ENCODE measurements around the gene SH3RF3.

The SH3RF3 gene

GRCh38 chr2:109456776-109457175, 327.8 kb downstream of the SH3RF3 start:
- no peak for DNase-seq (ENCODE audit: low read depth)
- no peak overlapping the region for H3K4me3 ChIP-seq (ENCODE audit: low read depth, low read length)
- TF ChIP-seq, protein P1, sequence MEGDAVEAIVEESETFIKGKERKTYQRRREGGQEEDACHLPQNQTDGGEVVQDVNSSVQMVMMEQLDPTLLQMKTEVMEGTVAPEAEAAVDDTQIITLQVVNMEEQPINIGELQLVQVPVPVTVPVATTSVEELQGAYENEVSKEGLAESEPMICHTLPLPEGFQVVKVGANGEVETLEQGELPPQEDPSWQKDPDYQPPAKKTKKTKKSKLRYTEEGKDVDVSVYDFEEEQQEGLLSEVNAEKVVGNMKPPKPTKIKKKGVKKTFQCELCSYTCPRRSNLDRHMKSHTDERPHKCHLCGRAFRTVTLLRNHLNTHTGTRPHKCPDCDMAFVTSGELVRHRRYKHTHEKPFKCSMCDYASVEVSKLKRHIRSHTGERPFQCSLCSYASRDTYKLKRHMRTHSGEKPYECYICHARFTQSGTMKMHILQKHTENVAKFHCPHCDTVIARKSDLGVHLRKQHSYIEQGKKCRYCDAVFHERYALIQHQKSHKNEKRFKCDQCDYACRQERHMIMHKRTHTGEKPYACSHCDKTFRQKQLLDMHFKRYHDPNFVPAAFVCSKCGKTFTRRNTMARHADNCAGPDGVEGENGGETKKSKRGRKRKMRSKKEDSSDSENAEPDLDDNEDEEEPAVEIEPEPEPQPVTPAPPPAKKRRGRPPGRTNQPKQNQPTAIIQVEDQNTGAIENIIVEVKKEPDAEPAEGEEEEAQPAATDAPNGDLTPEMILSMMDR (IDR thresholded peaks at IDR 0.05; ENCODE audit: insufficient read depth, low read depth, low read length, missing control alignments) = no peak

DNA sequence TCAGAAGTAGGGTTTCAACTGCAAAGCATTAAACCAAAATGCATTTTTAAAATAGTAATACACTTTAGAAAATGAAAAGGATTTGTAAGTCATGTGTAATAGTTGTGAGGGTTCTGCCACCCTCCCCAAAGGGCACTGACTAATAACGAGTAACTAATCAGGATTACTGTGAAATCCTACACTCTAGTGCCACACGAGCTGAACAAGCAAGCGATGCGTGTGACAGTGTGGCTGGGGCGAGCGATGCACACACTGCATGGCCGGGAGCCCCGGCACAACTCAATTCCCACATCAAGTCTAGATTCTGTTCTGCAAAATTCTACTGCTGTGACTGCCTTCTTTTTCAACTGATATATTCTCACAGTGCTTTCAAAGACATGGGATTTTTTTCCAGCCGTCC, 328.4 kb downstream of the SH3RF3 start:
- TF ChIP-seq, protein P1 (IDR thresholded peaks at IDR 0.05; ENCODE audit: insufficient read depth, low read depth, low read length, missing control alignments) = no peak
- no peak overlapping the region for H3K4me3 ChIP-seq (ENCODE audit: low read depth, low read length)
- peak; percentile 36 for DNase-seq (ENCODE audit: low read depth)

- peak; percentile 38 for DNase-seq (ENCODE audit: low read depth)
- no peak overlapping the region for H3K4me3 ChIP-seq (ENCODE audit: low read depth, low read length)
- TF ChIP-seq, protein P1 (IDR thresholded peaks at IDR 0.05; ENCODE audit: insufficient read depth, low read depth, low read length, missing control alignments) = peak; percentile 2
These were observed 328.8 kb downstream of the SH3RF3 start for GRCh38 chr2:109457794-109458193.

DNA sequence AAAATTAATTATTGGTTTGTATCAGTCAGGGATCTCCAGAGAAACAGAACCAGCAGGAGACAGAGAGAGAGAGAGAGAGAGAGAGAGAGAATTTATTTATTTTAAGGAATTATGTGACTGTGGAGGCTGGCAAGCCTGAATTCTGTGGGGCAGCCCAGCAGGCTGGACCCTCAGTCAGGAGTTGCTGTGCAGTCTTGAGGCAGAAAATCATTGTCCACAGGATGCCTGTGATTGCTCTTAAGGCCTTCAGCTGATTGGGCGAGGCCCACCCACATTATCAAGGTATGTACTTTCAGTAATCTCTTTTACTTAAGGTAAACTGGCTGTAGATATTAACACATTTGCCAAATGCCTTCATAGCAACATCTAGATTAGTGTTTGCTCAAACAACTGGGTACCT, 329.5 kb downstream of the SH3RF3 start:
- DNase-seq (ENCODE audit: low read depth) = no peak
- H3K4me3 ChIP-seq (ENCODE audit: low read depth, low read length) = no peak overlapping the region
- TF ChIP-seq, protein P1 (IDR thresholded peaks at IDR 0.05; ENCODE audit: insufficient read depth, low read depth, low read length, missing control alignments) = no peak

- TF ChIP-seq, protein P1 (IDR thresholded peaks at IDR 0.05; ENCODE audit: insufficient read depth, low read depth, low read length, missing control alignments) = no peak
- no peak for DNase-seq (ENCODE audit: low read depth)
These were observed 330.5 kb downstream of the SH3RF3 start for GRCh38 chr2:109459485-109459884.

DNA sequence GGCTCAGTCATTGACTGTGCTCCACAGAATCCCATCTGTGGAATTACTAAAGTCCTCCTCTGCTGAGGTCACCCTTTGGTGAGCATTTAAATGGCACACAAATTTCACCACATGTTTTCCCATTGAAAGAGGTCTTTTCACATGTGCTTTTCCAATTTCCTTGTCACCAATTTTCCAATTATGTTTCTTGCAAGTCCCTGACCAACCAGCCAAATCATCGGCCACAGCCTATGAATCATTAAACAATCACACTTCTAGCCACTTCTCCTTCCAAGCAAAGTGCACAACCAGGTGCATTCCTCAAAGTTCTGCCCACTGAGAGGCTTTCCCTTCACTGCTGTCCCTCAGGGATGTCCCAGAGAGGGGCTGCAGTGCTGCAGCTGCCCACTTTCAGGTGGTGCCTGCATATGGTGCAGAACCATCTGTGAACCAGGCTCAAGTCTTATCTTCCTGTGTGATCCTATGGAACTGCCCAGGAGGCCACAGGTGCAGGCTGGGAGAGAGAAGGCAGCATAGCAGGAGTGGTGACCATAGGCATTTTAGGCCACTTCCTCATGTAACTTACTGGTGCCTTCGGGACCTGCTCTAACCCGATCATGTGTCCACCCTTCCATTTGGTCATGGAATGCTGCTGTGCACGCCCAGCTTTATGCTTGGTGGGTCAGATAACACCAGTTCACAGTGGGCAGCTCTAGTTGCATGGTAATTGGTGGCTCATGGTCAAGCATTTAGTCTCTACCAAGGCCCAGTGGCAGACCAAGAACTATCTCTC, 331.7 kb downstream of the SH3RF3 start:
- TF ChIP-seq, protein P1 (IDR thresholded peaks at IDR 0.05; ENCODE audit: insufficient read depth, low read depth, low read length, missing control alignments) = no peak
- no peak overlapping the region for H3K4me3 ChIP-seq (ENCODE audit: low read depth, low read length)
- no peak for DNase-seq (ENCODE audit: low read depth)

More at GRCh38 chr2:109459485-109459884, 330.5 kb downstream of the SH3RF3 start:
- H3K4me3 ChIP-seq (ENCODE audit: low read depth, low read length) = no peak overlapping the region

- H3K4me3 ChIP-seq (ENCODE audit: low read depth, low read length) = no peak overlapping the region
- no peak for DNase-seq (ENCODE audit: low read depth)
- TF ChIP-seq, protein P1 (IDR thresholded peaks at IDR 0.05; ENCODE audit: insufficient read depth, low read depth, low read length, missing control alignments) = no peak
These were observed 334.2 kb downstream of the SH3RF3 start for GRCh38 chr2:109463236-109463635.
